Left kidney (tissue), 2 donors: ENCODE results near the gene SETD2. TPM values are rescaled to one million over a fixed set of nuclear protein-coding genes. Genes with fewer than 3 reads are reported as not detected.
A peak's percentile ranks its signal among the peaks of the same experiment; 100 is the strongest.

Experiments
- DNase-seq: peaks from one replicate; pipeline ENCODE4 v3.0.0-alpha.2; 2013
- polyA plus RNA-seq: library from polyadenylated mRNA; unstranded; fragments of 120-200 nt; gene quantifications from one replicate; pipeline ENCODE4 v1.2.1, GENCODE V29; 2013; ENCODE audit not compliant: insufficient read length

Gene SETD2
- polyA plus RNA-seq, 1 donor, result 79.8 TPM

GRCh38 chr3:46984591-46985459 lies 179.1 kb downstream of the SETD2 start:
- no peak for DNase-seq

- DNase-seq, result no peak
These were observed 181.4 kb downstream of the SETD2 start for GRCh38 chr3:46982546-46982945.

- peak; percentile 50 for DNase-seq
These were observed 181.9 kb downstream of the SETD2 start for GRCh38 chr3:46981932-46982471.

GRCh38 chr3:46979958-46980497 lies 183.9 kb downstream of the SETD2 start:
- no peak for DNase-seq

- peak; percentile 83 for DNase-seq
These were observed 184.6 kb downstream of the SETD2 start, which contains the start of gene NBEAL2 for GRCh38 chr3:46978985-46979944. TSS of gene NBEAL2 (plus strand) at chr3:46979666. CDS start at chr3:46979862, 196 bp downstream.

- DNase-seq, result no peak
These were observed 185.5 kb downstream of the SETD2 start for GRCh38 chr3:46978381-46978780.

- DNase-seq, result no peak
These were observed 186.1 kb downstream of the SETD2 start for GRCh38 chr3:46977811-46978195.

- peak; percentile 98 for DNase-seq
These were observed 187.4 kb downstream of the SETD2 start, which contains the start of gene CCDC12 for GRCh38 chr3:46976326-46977190. TSS of gene CCDC12 (minus strand) at chr3:46976745. CDS start at chr3:46976732, 13 bp downstream.

- no peak for DNase-seq
These were observed 189.3 kb downstream of the SETD2 start for GRCh38 chr3:46974421-46975171.

- DNase-seq, result no peak
These were observed 191.5 kb downstream of the SETD2 start for GRCh38 chr3:46972396-46972795.

- DNase-seq, result no peak
These were observed 192.2 kb downstream of the SETD2 start for GRCh38 chr3:46971742-46972141.

- no peak for DNase-seq
These were observed 192.8 kb downstream of the SETD2 start for GRCh38 chr3:46971151-46971550.

GRCh38 chr3:46970391-46971091 lies 193.4 kb downstream of the SETD2 start:
- DNase-seq, result no peak

GRCh38 chr3:46968783-46969428 lies 195.0 kb downstream of the SETD2 start:
- DNase-seq, result no peak

- no peak for DNase-seq
These were observed 197.1 kb downstream of the SETD2 start for GRCh38 chr3:46966811-46967210.
